ENCODE results near the gene COPS6.

DNA sequence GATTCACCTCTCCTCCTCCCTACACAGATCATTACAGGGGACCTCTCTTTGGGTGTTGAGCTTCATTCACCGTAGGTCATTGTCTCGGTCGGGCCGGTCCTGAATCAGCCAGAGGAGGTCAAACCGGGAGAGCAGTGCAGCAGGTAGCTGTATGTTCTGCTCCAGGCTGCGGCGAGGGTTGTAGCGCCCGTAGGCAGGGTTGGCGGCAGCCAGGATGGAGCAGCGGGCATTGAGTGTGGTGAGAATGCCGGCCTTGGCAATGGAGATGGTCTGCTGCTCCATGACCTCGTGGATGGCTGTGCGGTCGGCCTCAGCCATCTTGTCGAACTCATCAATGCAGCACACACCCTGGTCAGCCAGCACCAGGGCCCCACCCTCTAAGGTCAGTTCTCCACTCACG is 6.9 kb downstream of the COPS6 start:
- TF ChIP-seq, protein P1, sequence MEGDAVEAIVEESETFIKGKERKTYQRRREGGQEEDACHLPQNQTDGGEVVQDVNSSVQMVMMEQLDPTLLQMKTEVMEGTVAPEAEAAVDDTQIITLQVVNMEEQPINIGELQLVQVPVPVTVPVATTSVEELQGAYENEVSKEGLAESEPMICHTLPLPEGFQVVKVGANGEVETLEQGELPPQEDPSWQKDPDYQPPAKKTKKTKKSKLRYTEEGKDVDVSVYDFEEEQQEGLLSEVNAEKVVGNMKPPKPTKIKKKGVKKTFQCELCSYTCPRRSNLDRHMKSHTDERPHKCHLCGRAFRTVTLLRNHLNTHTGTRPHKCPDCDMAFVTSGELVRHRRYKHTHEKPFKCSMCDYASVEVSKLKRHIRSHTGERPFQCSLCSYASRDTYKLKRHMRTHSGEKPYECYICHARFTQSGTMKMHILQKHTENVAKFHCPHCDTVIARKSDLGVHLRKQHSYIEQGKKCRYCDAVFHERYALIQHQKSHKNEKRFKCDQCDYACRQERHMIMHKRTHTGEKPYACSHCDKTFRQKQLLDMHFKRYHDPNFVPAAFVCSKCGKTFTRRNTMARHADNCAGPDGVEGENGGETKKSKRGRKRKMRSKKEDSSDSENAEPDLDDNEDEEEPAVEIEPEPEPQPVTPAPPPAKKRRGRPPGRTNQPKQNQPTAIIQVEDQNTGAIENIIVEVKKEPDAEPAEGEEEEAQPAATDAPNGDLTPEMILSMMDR (IDR thresholded peaks at IDR 0.05): no peak
- no peak for TF ChIP-seq EZH2 (IDR thresholded peaks at IDR 0.05; ENCODE audit: borderline replicate concordance, insufficient read depth, low read depth, low read length, poor library complexity, severe bottlenecking)
